Activated CD4-positive, CD25-positive, alpha-beta regulatory T cell treated with anti-CD3 and anti-CD28 coated beads, Interleukin-2, amount 50 U/mL, for 16 hours (primary cell): ENCODE data around the gene PLXNA4.
"Not testable (repeated sequence)": the region's sequence is repeated elsewhere in the genome, so short reads cannot be mapped to it uniquely, and the experiment has no call there.

Experiments
- DNase-seq: peaks from one replicate; pipeline ENCODE4 v3.0.0-alpha.2; 2020; ENCODE audit warnings: low read depth, low spot score

PLXNA4 gene

GRCh38 chr7:132179080-132179430, 397.2 kb downstream of the PLXNA4 start:
- no peak for DNase-seq

- not testable (repeated sequence) for DNase-seq
Observed at GRCh38 chr7:132178402-132179079, 397.7 kb downstream of the PLXNA4 start.

- DNase-seq: no peak
Observed at GRCh38 chr7:132177708-132178401, 398.4 kb downstream of the PLXNA4 start.

- no peak for DNase-seq
Observed at GRCh38 chr7:132176719-132177118, 399.6 kb downstream of the PLXNA4 start.

- DNase-seq: no peak
Observed at GRCh38 chr7:132171130-132171576, 405.1 kb downstream of the PLXNA4 start.

- DNase-seq: no peak
Observed at GRCh38 chr7:132169730-132170129, 406.5 kb downstream of the PLXNA4 start.

- no peak for DNase-seq
Observed at GRCh38 chr7:132168239-132168638, 408.0 kb downstream of the PLXNA4 start.

GRCh38 chr7:132165695-132166094, 410.6 kb downstream of the PLXNA4 start:
- DNase-seq: not testable (repeated sequence)

GRCh38 chr7:132164558-132165125, 411.6 kb downstream of the PLXNA4 start:
- DNase-seq: no peak

- DNase-seq: no peak
Observed at GRCh38 chr7:132162556-132163144, 413.6 kb downstream of the PLXNA4 start.

GRCh38 chr7:132161976-132162375, 414.3 kb downstream of the PLXNA4 start:
- no peak for DNase-seq

- no peak for DNase-seq
Observed at GRCh38 chr7:132161533-132161915, 414.7 kb downstream of the PLXNA4 start.

GRCh38 chr7:132160611-132161532, 415.4 kb downstream of the PLXNA4 start:
- DNase-seq: no peak

- no peak for DNase-seq
Observed at GRCh38 chr7:132158841-132159240, 417.4 kb downstream of the PLXNA4 start.

GRCh38 chr7:132158166-132158565, 418.1 kb downstream of the PLXNA4 start:
- no peak for DNase-seq

GRCh38 chr7:132155715-132156114, 420.6 kb downstream of the PLXNA4 start:
- DNase-seq: no peak

GRCh38 chr7:132154695-132155471, 421.4 kb downstream of the PLXNA4 start:
- no peak for DNase-seq

GRCh38 chr7:132154248-132154647, 422.0 kb downstream of the PLXNA4 start:
- no peak for DNase-seq

- no peak for DNase-seq
Observed at GRCh38 chr7:132152131-132152889, 424.0 kb downstream of the PLXNA4 start.

- no peak for DNase-seq
Observed at GRCh38 chr7:132150711-132151110, 425.6 kb downstream of the PLXNA4 start.
